PC-3 (cell line): ENCODE data around the gene CTBP2. TPM values are rescaled to one million over a fixed set of nuclear protein-coding genes. Genes with fewer than 3 reads are reported as not detected.

Experiments used
- ATAC-seq: fragments of 200-7000 bp; cut with Tn5 transposase; 2 replicates; pipeline ENCODE4 v1.9.1; 2020; ENCODE audit warnings: mild to moderate bottlenecking, moderate library complexity
- BruUV-seq: library from RNA; stranded (reverse); fragments of 400-500 nt; replicated peaks from 2 replicates; lab custom pipeline; 2021; lab: Mats Ljungman, UMichigan
- CTCF ChIA-PET: fragments of 300-600 bp; sonication (Branson Sonifier 250); formaldehyde crosslinking; loops from one replicate; lab custom pipeline; 2022; ENCODE audit warnings: antibody characterized with exemption; lab: Charles Lee
- POLR2A ChIA-PET: fragments of 300-600 bp; sonication (Branson Sonifier 250); formaldehyde crosslinking; loops from one replicate; lab custom pipeline; 2022; ENCODE audit warnings: antibody characterized with exemption; ENCODE audit not compliant: unreplicated experiment; lab: Charles Lee
- DNase-seq: peaks from one replicate; pipeline ENCODE4 v3.0.0-alpha.2; 2015
- H2AFZ ChIP-seq: fragments of 300-600 bp; sonication (generic); 2 replicates; pipeline ENCODE4 v1.6.0; 2016; ENCODE audit warnings: antibody characterized with exemption, low read length
- H3F3A ChIP-seq: fragments of 300-600 bp; sonication (generic); one replicate; pipeline ENCODE4 v1.6.0; 2017; ENCODE audit warnings: antibody characterized with exemption, low read length, control low read depth, mild to moderate bottlenecking; ENCODE audit not compliant: unreplicated experiment
- H3K27ac ChIP-seq: fragments of 300-600 bp; sonication (generic); 2 replicates; pipeline ENCODE4 v1.5.1; 2016; ENCODE audit warnings: mild to moderate bottlenecking, low read length
- H3K27me3 ChIP-seq: fragments of 300-600 bp; sonication (generic); 2 replicates; pipeline ENCODE4 v1.6.1; 2016; ENCODE audit warnings: low read length, mixed read lengths
- H3K36me3 ChIP-seq: fragments of 300-600 bp; sonication (generic); 2 replicates; pipeline ENCODE4 v1.6.1; 2016; ENCODE audit warnings: low read depth, mixed run types, low read length, mixed read lengths
- H3K4me1 ChIP-seq: fragments of 300-600 bp; sonication (generic); 2 replicates; pipeline ENCODE4 v1.5.1; 2016; ENCODE audit warnings: low read length; ENCODE audit not compliant: insufficient read depth
- H3K4me2 ChIP-seq: fragments of 300-600 bp; sonication (generic); 2 replicates; pipeline ENCODE4 v1.6.0; 2016; ENCODE audit warnings: low read length
- H3K4me3 ChIP-seq: fragments of 300-600 bp; sonication (generic); 2 replicates; pipeline ENCODE4 v1.5.1; 2016; ENCODE audit warnings: mild to moderate bottlenecking, low read length, mixed read lengths
- H3K79me2 ChIP-seq: fragments of 300-600 bp; sonication (generic); 2 replicates; pipeline ENCODE4 v1.6.1; 2017; ENCODE audit warnings: low read length, mixed read lengths
- H3K9ac ChIP-seq: fragments of 300-600 bp; sonication (generic); 2 replicates; pipeline ENCODE4 v1.6.0; 2016; ENCODE audit warnings: mild to moderate bottlenecking, low read length
- H3K9me2 ChIP-seq: fragments of 300-600 bp; sonication (generic); replicated peaks from 2 replicates; pipeline ENCODE4 v1.6.1; 2016; ENCODE audit warnings: mixed run types, low read length, mixed read lengths
- H3K9me3 ChIP-seq: fragments of 300-600 bp; sonication (generic); 2 replicates; pipeline ENCODE4 v1.6.1; 2016; ENCODE audit warnings: low read length, mixed read lengths
- H4K20me1 ChIP-seq: fragments of 300-600 bp; sonication (generic); 2 replicates; pipeline ENCODE4 v1.6.1; 2016; ENCODE audit warnings: low read length, mixed read lengths
- EZH2 ChIP-seq: fragments of 300-600 bp; sonication (generic); IDR thresholded peaks from one replicate; pipeline ENCODE4 v1.6.1; 2017; ENCODE audit warnings: antibody characterized with exemption, mild to moderate bottlenecking, low read length; ENCODE audit not compliant: unreplicated experiment
- EZH2phosphoT487 ChIP-seq: fragments of 300-600 bp; sonication (generic); IDR thresholded peaks from 2 replicates; pipeline ENCODE4 v1.6.1; 2018; ENCODE audit warnings: mild to moderate bottlenecking, antibody characterized with exemption, low read length, borderline replicate concordance
- intact Hi-C: fragments of 100-400 bp; cut with micrococcal nuclease; formaldehyde crosslinking; loops from 2 replicates; pipeline ENCODE4 v1.9.0; 2023
- total RNA-seq: library from RNA; depleted of rRNA; stranded (reverse); fragments of >200 nt; gene quantifications from 2 replicates; pipeline ENCODE4 v1.2.3, GENCODE V29; 2014
- TF ChIP-seq, protein P1 (sequence below): fragments of 300-600 bp; sonication (generic); conservative IDR thresholded peaks from 2 replicates; pipeline ENCODE4 v1.5.1; 2017; ENCODE audit warnings: antibody characterized with exemption, low read depth, mild to moderate bottlenecking, low read length

Gene CTBP2
- total RNA-seq, 1 experiment from 2014 or later: 78.9 TPM

DNA sequence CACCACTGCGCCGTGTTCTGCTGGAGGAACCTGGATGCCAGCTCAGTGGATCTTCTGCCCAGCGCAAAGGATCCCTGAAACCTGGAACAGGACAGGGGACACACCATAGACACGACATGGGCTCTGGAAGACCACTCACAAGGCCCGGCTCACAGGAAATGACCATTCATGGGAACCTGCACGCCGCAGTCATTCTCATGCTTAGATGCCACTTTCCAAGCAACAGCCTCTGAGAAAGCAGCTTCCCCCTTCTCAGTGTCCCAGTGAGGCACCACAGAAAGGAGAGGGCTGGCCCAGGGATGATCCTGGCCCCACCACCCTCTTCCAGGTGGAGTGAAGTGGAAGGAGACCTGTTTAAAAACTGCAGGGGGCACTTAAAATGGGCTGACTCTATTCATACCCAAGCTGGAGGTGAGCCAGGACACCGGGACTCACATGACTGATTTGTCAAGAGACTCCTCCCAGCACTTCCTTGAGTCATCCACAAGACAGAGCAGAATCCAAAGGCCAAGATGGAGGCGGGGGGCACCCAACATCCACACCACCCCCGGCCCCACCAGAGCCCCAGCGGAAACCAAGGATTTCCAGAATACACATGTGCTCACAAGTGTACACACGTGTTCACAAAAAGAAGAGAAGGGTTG lies 11.2 kb downstream of the CTBP2 start:
- H3K36me3 ChIP-seq: peaks cover 13% of the 10 kb centered on the region
- CTCF ChIA-PET: no interaction called here
- H4K20me1 ChIP-seq: no peaks in the 10 kb centered on the region

DNA sequence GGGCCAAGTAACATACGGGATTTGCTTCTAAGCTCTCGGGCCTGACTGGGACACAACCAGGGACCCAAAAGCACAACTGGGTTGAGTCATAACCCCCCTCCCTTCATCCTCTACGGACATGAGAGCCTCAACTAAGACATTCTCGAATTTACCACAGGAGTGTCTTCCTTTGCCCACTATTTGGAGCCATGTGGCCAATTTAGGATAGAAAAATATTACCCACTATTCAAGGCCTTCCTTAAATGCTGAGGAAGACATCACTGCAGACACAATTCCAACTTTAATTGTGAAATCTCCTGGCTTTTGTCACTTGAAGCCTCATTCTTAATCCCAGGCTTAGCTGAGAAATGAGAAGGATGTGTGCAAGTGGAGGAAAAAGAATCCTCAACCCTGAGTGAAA lies 11.8 kb downstream of the CTBP2 start:
- H3K4me3 ChIP-seq: no peak overlapping the region
- ATAC-seq (no peak), DNase-seq (no peak)
- H3K4me2 ChIP-seq: no peak overlapping the region
- intact Hi-C loops: no loop called here
- H3K9me2 ChIP-seq: no peaks in the 10 kb centered on the region
- H3K27ac ChIP-seq: peak overlapping the region; percentile 74
- H3K9ac ChIP-seq: no peak overlapping the region
- no peaks in the 10 kb centered on the region for H3K27me3 ChIP-seq
- H2AFZ ChIP-seq: no peak overlapping the region
- peaks cover 13% of the 10 kb centered on the region for H3K36me3 ChIP-seq
- POLR2A ChIA-PET: no interaction called here
- H3K79me2 ChIP-seq: peaks cover 100% of the 10 kb centered on the region
- H3F3A ChIP-seq: no peaks in the 10 kb centered on the region
- no TSS peak for BruUV-seq
- H4K20me1 ChIP-seq: no peaks in the 10 kb centered on the region
- CTCF ChIA-PET: interaction anchor here (1.4 kb wide), 1 partner anchor 100 kb away, joined by 6 read pairs; no protein-coding TSS in a partner anchor
- peaks cover 34% of the 10 kb centered on the region for H3K4me1 ChIP-seq
- TF ChIP-seq EZH2 (no peak), EZH2phosphoT487 (no peak)
- TF ChIP-seq, protein P1, sequence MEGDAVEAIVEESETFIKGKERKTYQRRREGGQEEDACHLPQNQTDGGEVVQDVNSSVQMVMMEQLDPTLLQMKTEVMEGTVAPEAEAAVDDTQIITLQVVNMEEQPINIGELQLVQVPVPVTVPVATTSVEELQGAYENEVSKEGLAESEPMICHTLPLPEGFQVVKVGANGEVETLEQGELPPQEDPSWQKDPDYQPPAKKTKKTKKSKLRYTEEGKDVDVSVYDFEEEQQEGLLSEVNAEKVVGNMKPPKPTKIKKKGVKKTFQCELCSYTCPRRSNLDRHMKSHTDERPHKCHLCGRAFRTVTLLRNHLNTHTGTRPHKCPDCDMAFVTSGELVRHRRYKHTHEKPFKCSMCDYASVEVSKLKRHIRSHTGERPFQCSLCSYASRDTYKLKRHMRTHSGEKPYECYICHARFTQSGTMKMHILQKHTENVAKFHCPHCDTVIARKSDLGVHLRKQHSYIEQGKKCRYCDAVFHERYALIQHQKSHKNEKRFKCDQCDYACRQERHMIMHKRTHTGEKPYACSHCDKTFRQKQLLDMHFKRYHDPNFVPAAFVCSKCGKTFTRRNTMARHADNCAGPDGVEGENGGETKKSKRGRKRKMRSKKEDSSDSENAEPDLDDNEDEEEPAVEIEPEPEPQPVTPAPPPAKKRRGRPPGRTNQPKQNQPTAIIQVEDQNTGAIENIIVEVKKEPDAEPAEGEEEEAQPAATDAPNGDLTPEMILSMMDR: no peak
- no peaks in the 10 kb centered on the region for H3K9me3 ChIP-seq

More for the DNA sequence above, 11.2 kb downstream of the CTBP2 start:
- no TSS peak for BruUV-seq
- H3K4me1 ChIP-seq: peaks cover 41% of the 10 kb centered on the region
- DNase-seq (peak; percentile 45), ATAC-seq (no peak)
- TF ChIP-seq, protein P1: no peak
- no peak for TF ChIP-seq EZH2phosphoT487
- TF ChIP-seq EZH2: no peak
- no peaks in the 10 kb centered on the region for H3F3A ChIP-seq
- H3K79me2 ChIP-seq: peaks cover 100% of the 10 kb centered on the region
- no peaks in the 10 kb centered on the region for H3K27me3 ChIP-seq
- no peak overlapping the region for H3K9ac ChIP-seq
- H3K4me3 ChIP-seq: no peak overlapping the region
- no peaks in the 10 kb centered on the region for H3K9me2 ChIP-seq
- H3K4me2 ChIP-seq: no peak overlapping the region
- H3K27ac ChIP-seq: peak overlapping the region; percentile 74
- POLR2A ChIA-PET: no interaction called here
- intact Hi-C loops: no loop called here
- H3K9me3 ChIP-seq: no peaks in the 10 kb centered on the region
- H2AFZ ChIP-seq: no peak overlapping the region

DNA sequence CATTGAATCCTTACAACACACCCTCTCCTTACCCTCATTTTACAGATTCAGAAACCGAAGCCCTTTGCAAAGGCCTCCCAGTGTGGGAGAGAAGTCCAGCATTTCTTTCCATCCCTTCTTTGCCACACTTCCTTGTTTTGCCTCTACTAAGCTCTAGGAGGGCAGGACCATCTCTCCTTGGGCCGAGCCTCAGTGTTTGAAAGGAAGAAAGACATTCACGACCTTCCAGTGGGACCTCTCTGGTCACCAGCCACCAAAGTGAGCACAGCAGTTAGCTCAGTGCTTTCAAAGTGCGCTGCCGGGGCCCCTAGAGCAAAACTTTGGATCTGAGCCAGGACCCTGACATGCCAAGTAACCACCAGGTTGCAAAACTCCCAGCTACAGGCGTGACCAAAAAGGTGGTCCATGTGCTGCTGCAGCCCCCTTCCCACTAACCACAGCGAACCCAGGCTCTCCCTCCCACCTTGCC lies 12.4 kb downstream of the CTBP2 start:
- H3K4me2 ChIP-seq: peak overlapping the region; percentile 54
- ChIA-PET CTCF (interaction anchor here (1.4 kb wide), 1 partner anchor 100 kb away, joined by 6 read pairs; no protein-coding TSS in a partner anchor), POLR2A (no interaction called here)
- no peaks in the 10 kb centered on the region for H3F3A ChIP-seq
- H3K27ac ChIP-seq: peak overlapping the region; percentile 74
- TF ChIP-seq EZH2phosphoT487 (no peak), EZH2 (no peak)
- TF ChIP-seq, protein P1: no peak
- BruUV-seq: no TSS peak
- H3K79me2 ChIP-seq: peaks cover 100% of the 10 kb centered on the region
- no peak overlapping the region for H3K4me3 ChIP-seq
- no peaks in the 10 kb centered on the region for H3K9me3 ChIP-seq
- H3K36me3 ChIP-seq: peaks cover 13% of the 10 kb centered on the region
- peak overlapping the region; percentile 13 for H3K9ac ChIP-seq
- no peak for ATAC-seq
- no peak for DNase-seq
- H3K27me3 ChIP-seq: no peaks in the 10 kb centered on the region
- intact Hi-C loops: no loop called here
- H4K20me1 ChIP-seq: no peaks in the 10 kb centered on the region
- H2AFZ ChIP-seq: no peak overlapping the region
- H3K4me1 ChIP-seq: peaks cover 29% of the 10 kb centered on the region
- no peaks in the 10 kb centered on the region for H3K9me2 ChIP-seq
